Right lobe of liver (tissue), 6 donors: ENCODE data around the gene TRPM7. TPM values are rescaled to one million over a fixed set of nuclear protein-coding genes. Genes with fewer than 3 reads are reported as not detected.
"Not testable (repeated sequence)": the region's sequence is repeated elsewhere in the genome, so short reads cannot be mapped to it uniquely, and the experiment has no call there.

ENCODE experiments used
- ATAC-seq, 4 donors: fragments of 200-7000 bp; cut with Tn5 transposase; one replicate each; pipeline ENCODE4 v1.9.1; 2020; ENCODE audit warnings: mild to moderate bottlenecking in 4 of 4, moderate library complexity in 4 of 4
- DNase-seq, 3 donors: peaks; one replicate each; pipeline ENCODE4 v3.0.0-alpha.2; 2020
- H3K27ac ChIP-seq, 3 donors: fragments of 200-600 bp; one replicate each; pipeline ENCODE4 v1.8.0; 2022
- H3K27me3 ChIP-seq, 2 donors: fragments of 200-600 bp; one replicate each; pipeline ENCODE4 v1.8.0; 2022
- H3K36me3 ChIP-seq, 4 donors: fragments of 200-600 bp; sonication (generic) in 1 of 4; one replicate each; pipeline versions ENCODE4 v1.5.1 to v1.8.0; 2017 to 2022; ENCODE audit warnings: control low read depth in 1 of 4
- H3K4me1 ChIP-seq, 4 donors: fragments of 200-600 bp; sonication (generic) in 1 of 4; one replicate each; pipeline versions ENCODE4 v1.5.1 to v1.8.0; 2017 to 2022; ENCODE audit warnings: control low read depth in 1 of 4
- H3K4me3 ChIP-seq, 3 donors: fragments of 200-600 bp; one replicate each; pipeline ENCODE4 v1.8.0; 2022
- H3K9me3 ChIP-seq, 4 donors: fragments of 200-600 bp; sonication (generic) in 1 of 4; one replicate each; pipeline versions ENCODE4 v1.5.1 to v1.8.0; 2017 to 2022; ENCODE audit warnings: control low read depth in 1 of 4
- POLR2A ChIP-seq: fragments of 450-650 bp; IDR thresholded peaks from one replicate; pipeline ENCODE4 v1.6.1; 2017; ENCODE audit warnings: antibody characterized with exemption, mild to moderate bottlenecking
- WGBS: methylation state at CpG from one replicate; pipeline ENCODE4 v1.1.6; 2018; ENCODE audit warnings: low coverage, low lambda C conversion rate; ENCODE audit not compliant: insufficient coverage; ENCODE audit errors: missing lambda C conversion rate; 5-methylcytosine and 5-hydroxymethylcytosine counted together
- intact Hi-C, 2 donors: fragments of 100-400 bp; cut with DNase I; formaldehyde crosslinking; loops; one replicate each; pipeline versions ENCODE4 v1.11.2 to v1.14.1; 2022
- total RNA-seq, 6 experiments: library from RNA; depleted of rRNA in 2 of 6; stranded (reverse); fragments of >200 nt in 2 of 6; fragmentation: NEBNext Ultra II Directional in 3 of 6; extraction: Animal tissue kit (Norgen Biotek cat#: 25700) in 3 of 6; gene quantifications; one replicate each; pipeline versions ENCODE4 v1.1.0 to v1.2.4, GENCODE V29; 2016 to 2023
- TF ChIP-seq, protein P1 (sequence below), 4 donors: fragments of 200-600 bp in 3 of 4; fragments of 450-650 bp in 1 of 4; IDR thresholded peaks; one replicate each; pipeline versions ENCODE4 v1.5.1 to v1.8.0; 2016 to 2022; ENCODE audit warnings: antibody characterized with exemption in 4 of 4, mild to moderate bottlenecking in 2 of 4
- donor health status: DM: no; HTN: yes; CAD: no.
- donor health status: DM: no; HTN: no; CAD: no.
- donor health status: DM: no; HTN: no; CAD: no.
- donor health status: DM: no; HTN: yes; CAD: no.
- donor health status: DM: no; HTN: yes; CAD: no.

Gene TRPM7
- total RNA-seq, 6 experiments from 2014 or later = 20.9 to 31.9 (median 24.7) TPM

DNA sequence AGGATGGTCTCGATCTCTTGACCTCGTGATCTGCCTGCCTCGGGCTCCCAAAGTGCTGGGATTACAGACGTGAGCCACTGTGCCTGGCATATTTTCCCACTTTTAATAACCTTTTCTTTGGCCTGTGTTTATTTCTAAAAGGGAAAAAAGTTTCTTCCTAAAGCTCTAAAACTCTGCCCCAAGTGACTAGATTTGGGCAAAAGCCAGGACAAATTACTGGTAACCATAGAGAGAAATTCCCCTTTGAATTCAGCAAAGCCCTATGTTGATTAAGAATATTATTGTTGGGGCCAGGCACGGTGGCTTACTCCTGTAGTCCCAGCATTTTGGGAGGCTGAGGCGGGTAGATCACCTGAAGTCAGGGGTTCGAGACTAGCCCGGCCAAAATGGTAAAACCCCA is 11.5 kb upstream of the TRPM7 start:
- Histone ChIP-seq H3K4me3 (no peak overlapping the region), H3K36me3 (no peaks in the 10 kb centered on the region), H3K4me1 (peaks cover 0 to 22% (median 9%) of the 10 kb centered on the region in 4 donors), H3K9me3 (no peaks in the 10 kb centered on the region), H3K27ac (peak overlapping the region; percentile 39 to 73 (median 42)), H3K27me3 (no peaks in the 10 kb centered on the region)
- intact Hi-C loops = loop anchor here in 1 of 2 donors (10.0 kb wide), 1 partner anchor 177 kb away; no protein-coding TSS in a partner anchor
- DNase-seq = no peak
- peak in 1 of 4 donors; percentile 42 for ATAC-seq
- TF ChIP-seq POLR2A = no peak
- TF ChIP-seq, protein P1, sequence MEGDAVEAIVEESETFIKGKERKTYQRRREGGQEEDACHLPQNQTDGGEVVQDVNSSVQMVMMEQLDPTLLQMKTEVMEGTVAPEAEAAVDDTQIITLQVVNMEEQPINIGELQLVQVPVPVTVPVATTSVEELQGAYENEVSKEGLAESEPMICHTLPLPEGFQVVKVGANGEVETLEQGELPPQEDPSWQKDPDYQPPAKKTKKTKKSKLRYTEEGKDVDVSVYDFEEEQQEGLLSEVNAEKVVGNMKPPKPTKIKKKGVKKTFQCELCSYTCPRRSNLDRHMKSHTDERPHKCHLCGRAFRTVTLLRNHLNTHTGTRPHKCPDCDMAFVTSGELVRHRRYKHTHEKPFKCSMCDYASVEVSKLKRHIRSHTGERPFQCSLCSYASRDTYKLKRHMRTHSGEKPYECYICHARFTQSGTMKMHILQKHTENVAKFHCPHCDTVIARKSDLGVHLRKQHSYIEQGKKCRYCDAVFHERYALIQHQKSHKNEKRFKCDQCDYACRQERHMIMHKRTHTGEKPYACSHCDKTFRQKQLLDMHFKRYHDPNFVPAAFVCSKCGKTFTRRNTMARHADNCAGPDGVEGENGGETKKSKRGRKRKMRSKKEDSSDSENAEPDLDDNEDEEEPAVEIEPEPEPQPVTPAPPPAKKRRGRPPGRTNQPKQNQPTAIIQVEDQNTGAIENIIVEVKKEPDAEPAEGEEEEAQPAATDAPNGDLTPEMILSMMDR (IDR thresholded peaks at IDR 0.05) = no peak
- 41% methylated on average over 5 of the region's 8 CpGs for WGBS

- intact Hi-C loops = loop anchor here in 1 of 2 donors (10.0 kb wide), 1 partner anchor 178 kb away; no protein-coding TSS in a partner anchor
- H3K4me1 ChIP-seq = peaks cover 0 to 22% (median 9%) of the 10 kb centered on the region in 4 donors
- ATAC-seq (peak; percentile 83 to 89 (median 86)), DNase-seq (no peak)
- H3K27ac ChIP-seq = peak overlapping the region; percentile 39 to 73 (median 42)
- H3K4me3 ChIP-seq = no peak overlapping the region
- no peaks in the 10 kb centered on the region for H3K27me3 ChIP-seq
- WGBS = 43% methylated on average over 4 of the region's 4 CpGs
- no peaks in the 10 kb centered on the region for H3K9me3 ChIP-seq
- H3K36me3 ChIP-seq = no peaks in the 10 kb centered on the region
- no peak for TF ChIP-seq POLR2A
- TF ChIP-seq, protein P1 (IDR thresholded peaks at IDR 0.05) = no peak
These were observed 10.7 kb upstream of the TRPM7 start for GRCh38 chr15:50697109-50697797.

GRCh38 chr15:50694634-50695165 is 8.1 kb upstream of the TRPM7 start:
- H3K27ac ChIP-seq, H3K9me3 ChIP-seq, DNase-seq, ATAC-seq, H3K36me3 ChIP-seq, H3K4me3 ChIP-seq, H3K27me3 ChIP-seq: not testable (repeated sequence)
- peaks cover 0 to 27% (median 9%) of the 10 kb centered on the region in 4 donors for H3K4me1 ChIP-seq
- intact Hi-C loops = loop anchor here in 1 of 2 donors (10.0 kb wide), 1 partner anchor 180 kb away; no protein-coding TSS in a partner anchor
- WGBS = 91% methylated on average over 8 of the region's 9 CpGs

DNA sequence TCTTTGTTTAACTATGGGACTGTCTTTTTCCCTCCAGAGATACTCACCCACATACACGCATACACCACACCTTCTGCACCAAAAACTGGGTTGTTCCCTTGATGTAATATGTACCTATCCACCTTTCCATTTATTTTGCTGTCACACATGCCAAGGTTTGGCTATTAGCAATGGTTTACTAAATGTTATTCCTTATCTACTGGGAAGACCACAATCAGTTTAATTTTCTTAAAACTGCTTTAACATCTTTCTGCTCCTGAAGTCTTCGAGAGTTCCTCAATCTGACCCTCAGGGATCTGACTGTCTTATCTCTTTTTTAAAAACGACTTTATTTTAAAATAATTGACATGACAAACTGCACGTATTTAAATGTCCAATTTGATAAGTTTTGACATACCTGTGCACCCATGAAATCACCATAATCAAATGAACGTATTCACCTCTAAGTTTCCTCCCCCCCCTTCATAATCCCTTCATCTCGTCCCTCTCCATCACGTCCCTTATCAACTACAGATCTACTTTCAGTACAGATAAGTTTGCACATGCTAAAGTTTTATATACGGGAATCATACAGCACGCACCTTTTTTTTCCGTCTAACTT is 805 bp upstream of the TRPM7 start:
- peaks cover 0 to 44% (median 10%) of the 10 kb centered on the region in 4 donors for H3K4me1 ChIP-seq
- 23% methylated on average over 10 of the region's 10 CpGs for WGBS
- no peaks in the 10 kb centered on the region for H3K27me3 ChIP-seq
- H3K27ac ChIP-seq = peak overlapping the region; percentile 94 to 99 (median 96)
- no peaks in the 10 kb centered on the region for H3K9me3 ChIP-seq
- ATAC-seq (peak; percentile 25 to 56 (median 40)), DNase-seq (no peak)
- TF ChIP-seq POLR2A = no peak
- TF ChIP-seq, protein P1 (IDR thresholded peaks at IDR 0.05) = no peak
- H3K36me3 ChIP-seq = peaks cover 0 to 9% (median 0%) of the 10 kb centered on the region in 4 donors
- intact Hi-C loops = loop anchor here in 1 of 2 donors (10.0 kb wide), 1 partner anchor 77 kb away; the partner anchor contains the start of gene SPPL2A
- H3K4me3 ChIP-seq = peak overlapping the region; percentile 91 to 97 (median 93)
